Measurements from ENCODE around the gene SIRT6.
"Not testable (repeated sequence)": the region's sequence is repeated elsewhere in the genome, so short reads cannot be mapped to it uniquely, and the experiment has no call there.

SIRT6 gene

GRCh38 chr19:4173479-4174212 lies 8.7 kb downstream of the SIRT6 start:
- DNase-seq = no peak

GRCh38 chr19:4172861-4173473 lies 9.4 kb downstream of the SIRT6 start:
- DNase-seq = no peak

- DNase-seq = no peak
Measured at GRCh38 chr19:4171676-4172075, 10.7 kb downstream of the SIRT6 start.

GRCh38 chr19:4164262-4164661 lies 18.1 kb downstream of the SIRT6 start:
- DNase-seq = no peak

- no peak for DNase-seq
Measured at GRCh38 chr19:4161415-4162077, 20.8 kb downstream of the SIRT6 start.

GRCh38 chr19:4157971-4158370 lies 24.4 kb downstream of the SIRT6 start:
- DNase-seq = not testable (repeated sequence)

- DNase-seq = no peak
Measured at GRCh38 chr19:4157164-4157563, 25.2 kb downstream of the SIRT6 start.

- no peak for DNase-seq
Measured at GRCh38 chr19:4154571-4155312, 27.6 kb downstream of the SIRT6 start.

GRCh38 chr19:4152241-4152998 lies 29.9 kb downstream of the SIRT6 start:
- no peak for DNase-seq

GRCh38 chr19:4151623-4152022 lies 30.7 kb downstream of the SIRT6 start:
- no peak for DNase-seq

GRCh38 chr19:4149518-4150288 lies 32.7 kb downstream of the SIRT6 start:
- DNase-seq = no peak

GRCh38 chr19:4144666-4145249 lies 37.6 kb downstream of the SIRT6 start:
- no peak for DNase-seq

GRCh38 chr19:4142916-4143315 lies 39.4 kb downstream of the SIRT6 start:
- not testable (repeated sequence) for DNase-seq

GRCh38 chr19:4140237-4140711 lies 42.1 kb downstream of the SIRT6 start:
- DNase-seq = peak; percentile 49

- DNase-seq = peak; percentile 65
Measured at GRCh38 chr19:4139614-4140236, 42.6 kb downstream of the SIRT6 start.

- DNase-seq = no peak
Measured at GRCh38 chr19:4138445-4138844, 43.9 kb downstream of the SIRT6 start.

- DNase-seq = no peak
Measured at GRCh38 chr19:4136680-4137088, 45.7 kb downstream of the SIRT6 start.

GRCh38 chr19:4135386-4135785 lies 47.0 kb downstream of the SIRT6 start:
- DNase-seq = not testable (repeated sequence)

GRCh38 chr19:4134351-4134750 lies 48.0 kb downstream of the SIRT6 start:
- no peak for DNase-seq

- no peak for DNase-seq
Measured at GRCh38 chr19:4130744-4131438, 51.5 kb downstream of the SIRT6 start.
